GM12801 (cell line): ENCODE measurements around the gene EPB41L2.

ENCODE experiments used
- CTCF ChIP-seq: IDR thresholded peaks from one replicate; pipeline ENCODE4 v1.5.1; 2011; ENCODE audit warnings: control low read depth; ENCODE audit not compliant: insufficient read length; ENCODE audit errors: extremely low read depth

EPB41L2 gene

GRCh38 chr6:131049608-131050007, 13.4 kb downstream of the EPB41L2 start:
- TF ChIP-seq CTCF, result no peak

DNA sequence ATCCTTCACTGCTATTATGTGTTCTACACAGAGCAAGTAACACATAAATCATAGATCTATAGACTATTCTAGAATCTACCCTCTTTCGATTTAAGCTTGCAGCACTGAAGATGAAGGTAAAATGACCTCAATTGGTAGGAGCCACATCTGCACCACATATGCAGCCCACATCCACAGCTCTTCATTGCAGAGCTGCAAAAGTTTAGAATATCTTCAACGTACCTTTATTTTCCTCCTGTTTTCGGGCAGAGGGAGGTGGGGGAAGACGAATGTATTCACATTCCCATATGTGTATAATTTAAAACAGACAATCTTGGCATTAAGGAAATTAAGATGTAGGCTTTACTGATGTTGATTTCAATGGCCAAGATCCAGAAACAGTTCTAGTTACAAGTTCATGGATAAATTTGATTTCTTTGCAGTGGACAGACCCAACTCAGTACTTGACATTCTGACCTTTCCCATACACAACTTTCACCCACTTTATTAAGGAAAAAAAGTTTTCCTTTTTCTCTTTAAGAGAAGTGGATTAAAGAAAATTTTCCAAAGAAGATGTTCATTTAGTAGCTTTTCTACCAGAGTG, 14.0 kb downstream of the EPB41L2 start:
- no peak for TF ChIP-seq CTCF

DNA sequence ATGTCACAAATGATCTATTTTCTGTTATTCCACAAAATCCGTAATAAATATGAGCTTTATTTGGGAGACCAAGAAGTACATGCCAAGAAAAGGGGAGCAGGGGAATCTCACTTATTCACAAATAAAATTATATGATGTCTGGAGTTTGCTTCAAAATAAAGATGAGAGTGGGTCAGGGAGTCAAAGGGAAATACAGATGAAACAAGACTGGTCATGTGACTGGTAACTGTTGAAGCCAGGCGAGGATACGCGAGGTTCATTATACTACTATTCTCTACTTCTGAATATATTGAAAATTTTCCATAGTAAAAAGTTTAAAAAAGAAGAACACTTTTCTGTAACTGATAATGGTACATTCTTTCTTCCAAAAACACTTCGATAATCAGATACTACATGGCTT, 14.6 kb downstream of the EPB41L2 start:
- TF ChIP-seq CTCF, result no peak

DNA sequence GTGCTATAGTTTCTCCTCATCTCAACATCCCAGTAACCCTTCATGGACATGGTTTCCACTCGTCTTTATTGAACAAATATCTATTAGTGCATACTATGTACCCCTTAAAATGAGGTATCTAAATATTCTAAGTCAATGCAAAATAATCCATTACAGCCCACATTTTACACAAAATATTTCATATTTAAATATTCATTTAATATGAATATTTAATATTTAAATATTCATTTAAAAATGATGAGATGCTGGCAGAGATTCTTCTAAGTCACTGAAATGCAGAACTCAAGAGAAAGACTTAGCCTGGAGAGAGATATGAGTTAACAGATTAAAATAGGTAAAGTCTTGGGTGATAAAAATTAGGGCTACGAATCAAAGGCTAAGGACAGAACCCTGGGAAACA, 17.9 kb downstream of the EPB41L2 start:
- no peak for TF ChIP-seq CTCF

DNA sequence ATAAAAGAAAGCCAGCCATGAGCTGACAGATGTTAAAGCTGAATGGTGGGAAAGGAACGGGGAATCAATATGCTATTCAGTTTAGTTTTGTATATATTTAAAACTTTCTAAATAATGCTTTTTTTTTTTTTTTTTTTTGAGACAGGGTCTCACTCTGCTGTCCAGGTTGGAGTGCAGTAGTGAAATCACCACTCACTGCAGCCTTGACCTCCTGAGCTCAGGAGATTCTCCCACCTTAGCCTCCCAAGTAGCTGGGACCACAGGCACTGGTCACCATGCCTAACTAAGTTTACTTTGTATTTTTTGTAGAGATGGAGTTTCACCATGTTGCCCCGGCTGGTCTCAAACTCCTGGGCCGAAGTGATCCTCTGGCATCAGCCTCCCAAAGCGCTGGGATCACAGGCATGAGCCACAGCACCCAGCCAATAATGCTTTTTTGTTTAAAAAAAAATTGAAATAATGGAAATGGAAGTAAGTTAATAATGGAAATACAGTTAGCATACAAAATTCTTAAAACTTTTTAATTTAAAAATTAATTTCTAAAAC, 19.1 kb downstream of the EPB41L2 start:
- TF ChIP-seq CTCF, result no peak

DNA sequence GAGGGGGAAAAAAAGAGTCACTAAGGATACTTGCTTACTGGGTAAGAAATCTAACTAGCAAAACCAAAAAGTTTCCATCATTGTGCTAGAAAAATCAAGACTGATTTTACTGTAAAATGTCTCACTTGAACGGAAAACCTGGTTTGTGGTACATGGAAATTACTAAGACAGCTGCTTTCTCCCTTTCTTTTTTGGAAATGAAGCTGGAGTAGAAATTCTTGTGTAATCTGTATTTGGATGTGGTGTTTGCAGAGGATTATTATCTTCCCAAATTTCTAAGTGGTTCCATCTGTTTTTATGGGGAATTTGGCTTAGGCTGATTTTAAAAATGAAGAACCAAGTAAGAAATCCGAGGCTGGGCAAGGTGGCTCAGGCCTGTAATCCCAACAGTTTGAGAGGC, 20.4 kb downstream of the EPB41L2 start:
- no peak for TF ChIP-seq CTCF

GRCh38 chr6:131041814-131042213, 21.2 kb downstream of the EPB41L2 start:
- TF ChIP-seq CTCF, result no peak
